SH-SY5Y (cell line): ENCODE results near the gene MAGEB17.

Experiments used
- GATA2 ChIP-seq: IDR thresholded peaks from 2 replicates; pipeline ENCODE4 v1.6.1; 2011; ENCODE audit warnings: mild to moderate bottlenecking, low read depth, low read length
- GATA3 ChIP-seq: IDR thresholded peaks from 2 replicates; pipeline ENCODE4 v1.6.1; 2011; ENCODE audit warnings: low read depth, mild to moderate bottlenecking, low read length, moderate library complexity

Gene MAGEB17, protein sequence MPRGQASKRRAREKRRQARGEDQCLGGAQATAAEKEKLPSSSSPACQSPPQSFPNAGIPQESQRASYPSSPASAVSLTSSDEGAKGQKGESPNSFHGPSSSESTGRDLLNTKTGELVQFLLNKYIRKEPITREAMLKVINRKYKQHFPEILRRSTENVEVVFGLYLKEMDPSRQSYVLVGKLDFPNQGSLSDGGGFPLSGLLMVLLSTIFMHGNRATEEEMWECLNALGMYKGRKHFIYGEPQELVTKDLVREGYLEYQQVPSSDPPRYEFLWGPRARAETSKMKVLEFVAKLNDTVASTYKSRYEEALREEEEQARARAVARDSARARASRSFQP

DNA sequence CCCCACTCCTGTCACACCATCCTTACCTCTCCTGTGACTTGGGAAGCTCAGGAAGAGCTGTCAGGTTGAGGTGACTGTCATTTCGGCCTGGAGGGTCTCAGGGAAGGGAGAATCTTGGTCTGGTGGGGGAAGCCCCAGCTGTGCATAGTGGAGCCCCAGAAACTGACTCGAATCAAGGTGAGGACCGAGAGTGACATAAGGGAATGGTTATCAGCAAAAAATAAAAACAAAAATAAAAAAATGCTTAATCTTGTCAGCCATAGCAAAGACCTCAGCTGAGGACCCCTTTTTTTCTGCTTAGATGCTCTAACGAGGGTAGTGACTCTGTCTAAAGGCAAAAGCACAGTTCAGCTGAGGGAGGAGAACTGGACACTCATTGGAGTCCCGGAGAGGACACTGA, at the start of gene MAGEB17:
Gene MAGEB17 (plus strand): TSS at position 301 of the 400 bp plus-strand sequence. CDS start 2,902 bp downstream, outside the sequence.
- no peak for TF ChIP-seq GATA2
- no peak for TF ChIP-seq GATA3

GRCh38 chrX:16119353-16120220, 47.7 kb upstream of the MAGEB17 start:
- TF ChIP-seq GATA2 (no peak), GATA3 (no peak)

DNA sequence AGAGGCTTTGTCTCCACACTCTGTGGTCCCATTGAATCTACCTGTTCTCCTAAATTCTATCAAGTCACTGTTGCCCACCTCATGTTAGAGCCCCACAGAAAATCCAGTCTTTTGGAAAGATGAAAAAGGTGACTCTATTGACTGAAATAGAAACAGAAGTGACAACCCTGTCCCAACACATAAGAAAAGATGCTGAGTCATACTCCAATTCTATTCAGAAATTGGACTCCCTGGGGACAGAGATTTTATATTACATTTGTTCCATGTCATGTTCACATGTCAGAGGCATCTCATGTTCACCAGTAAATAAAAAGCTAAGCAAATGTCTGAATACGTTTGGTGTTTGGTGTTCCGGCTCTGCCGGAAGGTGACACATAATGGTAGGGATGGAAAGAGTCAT, 46.9 kb upstream of the MAGEB17 start:
- no peak for TF ChIP-seq GATA3

- TF ChIP-seq GATA2 = no peak
- TF ChIP-seq GATA3 = no peak
These were observed 44.0 kb upstream of the MAGEB17 start, which contains the start of gene GRPR for GRCh38 chrX:16123222-16123786. TSS of gene GRPR (plus strand) at chrX:16123565. CDS start at chrX:16123954, 389 bp downstream.

DNA sequence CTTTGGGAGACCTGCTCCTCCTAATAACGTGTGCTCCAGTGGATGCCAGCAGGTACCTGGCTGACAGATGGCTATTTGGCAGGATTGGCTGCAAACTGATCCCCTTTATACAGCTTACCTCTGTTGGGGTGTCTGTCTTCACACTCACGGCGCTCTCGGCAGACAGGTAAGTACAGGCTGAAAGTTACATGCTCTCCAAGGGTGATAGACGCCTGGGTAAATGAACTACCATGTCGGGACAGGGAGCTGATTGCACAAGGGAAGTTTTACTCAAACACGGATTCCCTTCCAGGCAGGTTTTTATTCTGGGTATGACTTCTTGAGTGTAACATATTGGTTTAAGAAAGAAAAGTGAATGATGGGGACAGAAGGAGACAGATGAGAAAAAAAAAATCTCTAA, 43.1 kb upstream of the MAGEB17 start:
- TF ChIP-seq GATA2 (no peak), GATA3 (no peak)

DNA sequence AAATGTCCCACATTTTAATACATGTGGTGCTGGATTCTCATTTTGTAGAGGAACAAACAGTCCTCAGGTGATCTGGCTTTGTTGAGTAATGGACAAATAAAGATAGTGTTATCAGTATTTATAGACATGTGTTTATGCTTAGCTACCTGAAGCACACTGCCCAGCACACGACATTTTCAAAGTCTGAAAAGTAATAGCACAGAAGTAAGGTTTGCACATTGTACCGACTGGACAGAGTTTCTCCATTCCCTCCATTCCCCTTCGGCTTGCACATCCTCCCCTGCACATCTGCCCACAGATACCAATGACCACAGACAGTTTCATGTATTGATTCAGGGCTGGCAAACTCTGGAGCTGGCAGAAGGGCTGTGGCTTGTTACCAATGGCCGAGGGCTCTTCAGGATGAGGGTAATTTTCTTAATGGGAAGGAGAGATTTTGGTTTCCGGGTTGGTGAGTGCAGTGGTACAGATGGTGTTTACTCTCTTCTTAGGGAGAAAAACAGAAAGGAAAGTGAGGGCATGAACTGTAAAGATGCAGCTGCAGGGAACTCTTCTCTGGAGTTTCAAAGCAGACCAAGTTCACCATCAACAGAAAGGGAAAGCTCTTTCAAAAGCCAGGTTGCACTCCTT, 41.6 kb upstream of the MAGEB17 start:
- no peak for TF ChIP-seq GATA3
- TF ChIP-seq GATA2 = no peak

- TF ChIP-seq GATA2 (no peak), GATA3 (no peak)
These were observed 36.6 kb upstream of the MAGEB17 start for GRCh38 chrX:16130707-16131106.

DNA sequence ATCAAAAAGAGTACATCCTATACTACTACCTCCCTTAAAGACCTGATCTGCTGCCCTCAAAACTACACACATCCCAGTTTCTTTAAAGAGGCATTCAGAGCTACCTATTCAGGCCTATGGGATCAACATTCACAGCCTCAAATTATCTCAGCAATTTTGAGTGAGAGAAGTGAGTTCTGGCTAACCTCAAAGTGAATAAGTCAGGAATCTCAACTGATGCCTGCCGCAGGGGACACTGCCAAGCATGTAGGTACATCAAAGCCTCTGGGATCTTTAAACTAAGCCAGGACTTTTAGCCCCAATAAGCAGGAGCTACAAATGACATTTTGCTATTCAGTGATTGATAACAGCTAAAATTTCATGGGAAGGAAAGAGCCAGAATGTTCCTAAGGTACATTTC, 32.3 kb upstream of the MAGEB17 start:
- TF ChIP-seq GATA2 (no peak), GATA3 (no peak)

DNA sequence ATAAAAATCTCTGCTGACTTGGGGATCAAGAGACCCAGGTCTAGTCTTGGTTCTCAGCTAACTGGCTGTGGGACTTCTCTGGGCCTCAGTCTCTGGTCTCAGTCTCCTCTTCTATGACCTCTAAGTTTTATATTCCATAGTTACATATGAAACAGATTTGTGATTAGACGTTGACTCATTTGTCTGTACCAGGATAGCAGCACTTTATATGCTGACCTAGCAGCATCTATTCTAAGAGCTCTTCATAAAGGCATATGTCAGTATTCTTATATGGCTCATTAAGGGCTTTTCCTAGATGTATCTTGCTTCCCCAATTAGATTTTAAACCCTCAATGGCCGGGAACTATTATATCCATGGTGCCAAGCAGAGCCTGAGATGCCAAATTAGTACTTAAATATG, 31.2 kb upstream of the MAGEB17 start:
- TF ChIP-seq GATA2 (no peak), GATA3 (no peak)

DNA sequence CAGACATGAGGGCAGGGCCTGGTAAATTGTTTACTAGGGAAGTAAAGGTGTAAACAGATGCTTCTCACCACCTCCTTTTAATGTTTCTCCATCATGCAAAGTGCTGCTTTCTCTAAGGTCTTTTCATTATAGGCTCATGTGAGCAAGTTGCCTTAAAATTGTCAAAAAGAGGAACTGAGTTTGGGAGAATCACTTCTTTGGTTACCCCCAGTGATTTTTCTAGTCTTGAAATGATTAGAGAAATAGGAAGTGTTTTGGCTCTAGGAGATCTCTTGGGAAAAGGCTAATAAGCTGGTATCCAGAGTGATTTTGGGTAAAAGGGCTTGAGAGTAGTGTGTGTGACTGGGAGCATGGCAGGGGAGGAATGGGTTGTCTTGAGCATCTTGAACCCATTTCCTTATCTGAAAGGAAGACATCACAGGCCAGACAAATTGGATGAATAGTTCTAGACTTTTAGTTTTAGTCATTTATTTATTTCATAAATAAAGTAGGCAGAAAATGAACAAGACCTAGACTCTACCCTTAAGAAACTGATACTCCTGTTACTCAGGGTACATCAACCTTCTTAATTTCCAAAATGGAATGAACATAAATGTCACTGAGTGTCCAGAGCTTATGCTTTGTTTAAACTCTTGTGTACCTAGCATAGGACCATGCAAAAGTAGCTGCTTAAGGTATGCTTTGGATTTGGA, 29.7 kb upstream of the MAGEB17 start:
- TF ChIP-seq GATA2 = no peak
- no peak for TF ChIP-seq GATA3

GRCh38 chrX:16138108-16138427, 29.2 kb upstream of the MAGEB17 start:
- TF ChIP-seq GATA3 (no peak), GATA2 (no peak)

GRCh38 chrX:16140448-16140847, 26.8 kb upstream of the MAGEB17 start:
- TF ChIP-seq GATA2 = no peak

- no peak for TF ChIP-seq GATA2
- TF ChIP-seq GATA3 = no peak
These were observed 26.3 kb upstream of the MAGEB17 start for GRCh38 chrX:16140983-16141382.
